ENCODE results near the gene ZC3H12C. TPM values are rescaled to one million over a fixed set of nuclear protein-coding genes. Genes with fewer than 3 reads are reported as not detected.

The ZC3H12C gene
- total and polyA plus RNA-seq, 2 of the 4 experiments (the other 2 are of a cell fraction) = 4.2 to 15.8 TPM

DNA sequence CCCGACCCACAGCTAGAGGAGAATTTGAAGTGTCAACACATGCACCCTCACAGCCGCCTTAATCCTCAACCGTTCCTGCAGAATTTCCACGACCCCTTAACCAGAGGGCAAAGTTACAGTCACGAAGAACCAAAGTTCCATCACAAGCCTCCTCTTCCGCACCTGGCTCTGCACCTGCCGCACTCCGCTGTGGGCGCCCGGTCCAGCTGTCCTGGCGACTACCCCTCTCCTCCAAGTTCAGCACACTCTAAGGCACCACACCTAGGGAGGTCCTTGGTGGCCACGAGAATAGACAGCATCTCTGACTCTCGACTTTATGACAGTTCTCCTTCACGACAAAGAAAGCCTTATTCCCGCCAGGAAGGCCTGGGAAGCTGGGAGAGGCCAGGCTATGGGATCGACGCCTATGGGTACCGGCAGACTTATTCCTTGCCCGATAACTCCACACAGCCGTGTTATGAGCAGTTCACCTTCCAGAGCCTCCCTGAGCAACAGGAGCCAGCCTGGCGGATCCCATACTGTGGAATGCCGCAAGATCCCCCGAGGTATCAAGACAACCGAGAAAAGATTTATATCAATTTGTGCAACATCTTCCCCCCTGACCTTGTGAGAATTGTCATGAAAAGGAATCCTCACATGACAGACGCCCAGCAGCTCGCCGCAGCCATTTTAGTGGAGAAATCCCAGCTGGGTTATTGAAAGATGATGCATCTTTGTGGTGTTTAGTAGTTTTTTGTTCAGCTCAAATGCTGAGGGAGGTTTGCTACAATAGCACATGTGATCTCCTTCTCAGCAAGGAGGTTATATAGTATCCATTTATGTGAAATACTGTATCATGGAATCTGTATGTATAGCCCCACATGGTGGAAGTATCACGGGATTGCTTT lies 72.1 kb downstream of the ZC3H12C start:
- no peak for DNase-seq
- WGBS, 2 experiments (ENCODE audit: extremely low coverage in 2 of 2, insufficient read length in 1 of 2) = 97% methylated on average over 9 of the region's 28 CpGs; no CpG with 5 or more reads in 1 of the 2 experiments

More for the DNA sequence above, 72.1 kb downstream of the ZC3H12C start:
- Histone ChIP-seq H2AK5ac (ENCODE audit: low read depth, low read length) (no peak overlapping the region), H4K20me1 (ENCODE audit: insufficient read depth, low read length) (no peaks in the 10 kb centered on the region; the same call in 1 of the 2 replicates), H4K91ac (ENCODE audit: insufficient read depth, low read depth, low read length) (no peak overlapping the region), H4K8ac (ENCODE audit: low read depth in 2 of 2, low read length in 2 of 2) (no peak overlapping the region), H3K18ac (ENCODE audit: low read depth, low read length) (no peak overlapping the region), H3K27me3 (ENCODE audit: control insufficient read depth, insufficient read depth, low read length) (no peaks in the 10 kb centered on the region), H3K9me1 (ENCODE audit: insufficient read depth, low read length) (peaks cover 9% of the 10 kb centered on the region), H4K5ac (ENCODE audit: low read depth, low read length) (no peak overlapping the region), H2BK5ac (ENCODE audit: low read depth, low read length, poor library complexity, severe bottlenecking) (no peak overlapping the region), H3K9me3 (ENCODE audit: control insufficient read depth, insufficient read depth, low read length) (no peaks in the 10 kb centered on the region), H3K4me2 (ENCODE audit: low read depth, low read length) (no peak overlapping the region), H3K4ac (ENCODE audit: low read depth, low read length) (no peak overlapping the region), H2AK9ac (replicated peaks; ENCODE audit: low read depth, low read length, poor library complexity) (no peak overlapping the region), H3K79me1 (ENCODE audit: low read depth in 1 of 2, low read length in 2 of 2) (peaks cover 16 to 25% of the 10 kb centered on the region in 2 experiments), H3K4me3 (ENCODE audit: insufficient read depth, low read depth, low read length) (no peak overlapping the region), H3K36me3 (ENCODE audit: control insufficient read depth, insufficient read depth, low read length) (peaks cover 23% of the 10 kb centered on the region), H2BK120ac (ENCODE audit: low read depth, low read length) (no peak overlapping the region), H3K4me1 (ENCODE audit: control insufficient read depth, insufficient read depth, low read length) (peaks cover 1% of the 10 kb centered on the region; the same call in 1 of the 2 replicates), H2AFZ (replicated peaks; ENCODE audit: low read length, poor library complexity) (no peak overlapping the region), H2BK15ac (ENCODE audit: low read depth, low read length) (no peak overlapping the region), H3K14ac (replicated peaks; ENCODE audit: low read depth, low read length) (no peak overlapping the region), H3K23ac (ENCODE audit: low read depth, low read length) (no peak overlapping the region), H3K27ac (ENCODE audit: insufficient read depth, low read length) (no peak overlapping the region), H2BK20ac (ENCODE audit: low read depth, low read length) (no peak overlapping the region), H3K56ac (ENCODE audit: extremely low read depth, insufficient read depth, low read length) (no peak overlapping the region), H3K9ac (ENCODE audit: low read depth, low read length) (no peak overlapping the region)
- in situ Hi-C loops (cut with MboI; ENCODE audit: low sequenced_read_pairs) = no loop called here
- POLR2A ChIA-PET (ENCODE audit: unreplicated experiment) = no interaction called here
- intact Hi-C loops (cut with micrococcal nuclease) = no loop called here
- no peak for ATAC-seq (ENCODE audit: low read depth)
- no TSS peak for BruUV-seq (replicated peaks)
- CTCF ChIA-PET = interaction anchor here (0.7 kb wide), 1 partner anchor 37 kb away, joined by 3 read pairs; no protein-coding TSS in a partner anchor
- dilution Hi-C loops (cut with HindIII; ENCODE audit: low sequenced_read_pairs, unreplicated experiment) = no loop called here
- TF ChIP-seq, protein P1, sequence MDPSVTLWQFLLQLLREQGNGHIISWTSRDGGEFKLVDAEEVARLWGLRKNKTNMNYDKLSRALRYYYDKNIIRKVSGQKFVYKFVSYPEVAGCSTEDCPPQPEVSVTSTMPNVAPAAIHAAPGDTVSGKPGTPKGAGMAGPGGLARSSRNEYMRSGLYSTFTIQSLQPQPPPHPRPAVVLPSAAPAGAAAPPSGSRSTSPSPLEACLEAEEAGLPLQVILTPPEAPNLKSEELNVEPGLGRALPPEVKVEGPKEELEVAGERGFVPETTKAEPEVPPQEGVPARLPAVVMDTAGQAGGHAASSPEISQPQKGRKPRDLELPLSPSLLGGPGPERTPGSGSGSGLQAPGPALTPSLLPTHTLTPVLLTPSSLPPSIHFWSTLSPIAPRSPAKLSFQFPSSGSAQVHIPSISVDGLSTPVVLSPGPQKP (IDR thresholded peaks at IDR 0.05; ENCODE audit: borderline replicate concordance, low read depth, low read length) = no peak

All from IMR-90 (cell line).